Spleen (tissue), 11 donors: ENCODE results near the gene SLC35F3. TPM values are rescaled to one million over a fixed set of nuclear protein-coding genes. Genes with fewer than 3 reads are reported as not detected.

Source experiments
- DNase-seq: peaks from one replicate; pipeline ENCODE4 v3.0.0-alpha.2; 2020
- H3K27ac ChIP-seq, 8 donors: fragments of 200-600 bp; sonication (generic) in 7 of 8; 1 replicate in 4 of 8; 2 replicates in 4 of 8; pipeline versions ENCODE4 v1.5.0 to v1.8.0; 2016 to 2021; ENCODE audit warnings: inconsistent platforms in 4 of 8, mild to moderate bottlenecking in 4 of 8, moderate library complexity in 1 of 8
- H3K27me3 ChIP-seq, 7 donors: fragments of 200-600 bp; sonication (generic) in 6 of 7; replicated peaks in 1 of 7; 1 replicate in 4 of 7; 2 replicates in 3 of 7; pipeline versions ENCODE4 v1.5.0 to v1.8.0; 2016 to 2021; ENCODE audit warnings: inconsistent platforms in 3 of 7, mild to moderate bottlenecking in 1 of 7
- H3K36me3 ChIP-seq, 6 donors: fragments of 200-600 bp; sonication (generic) in 5 of 6; 1 replicate in 4 of 6; 2 replicates in 2 of 6; pipeline versions ENCODE4 v1.5.0 to v1.8.0; 2016 to 2021; ENCODE audit warnings: inconsistent platforms in 2 of 6
- H3K4me1 ChIP-seq, 6 donors: fragments of 200-600 bp; sonication (generic) in 5 of 6; 1 replicate in 3 of 6; 2 replicates in 3 of 6; pipeline versions ENCODE4 v1.5.0 to v1.8.0; 2016 to 2021; ENCODE audit warnings: inconsistent platforms in 3 of 6
- H3K4me3 ChIP-seq, 8 donors: fragments of 200-600 bp; sonication (generic) in 7 of 8; 1 replicate in 4 of 8; 2 replicates in 4 of 8; pipeline versions ENCODE4 v1.5.0 to v1.8.0; 2016 to 2021; ENCODE audit warnings: inconsistent platforms in 4 of 8, mild to moderate bottlenecking in 4 of 8, moderate library complexity in 2 of 8
- H3K9me3 ChIP-seq, 8 donors: fragments of 200-600 bp; sonication (generic) in 7 of 8; 1 replicate in 4 of 8; 2 replicates in 4 of 8; pipeline versions ENCODE4 v1.5.0 to v1.8.0; 2016 to 2021; ENCODE audit warnings: inconsistent platforms in 4 of 8
- POLR2A ChIP-seq, 3 donors: fragments of 450-650 bp; IDR thresholded peaks; one replicate each; pipeline ENCODE4 v1.5.1; 2017; ENCODE audit warnings: antibody characterized with exemption in 3 of 3, mild to moderate bottlenecking in 1 of 3
- POLR2AphosphoS5 ChIP-seq, 3 donors: sonication (generic); formaldehyde crosslinking; IDR thresholded peaks; one replicate each; pipeline ENCODE4 v1.5.1; 2017; ENCODE audit warnings: antibody characterized with exemption in 3 of 3
- WGBS, 5 donors: extraction: QIAGEN DNeasy Blood & Tissue Kit in 3 of 5; methylation state at CpG; one replicate each; pipeline versions ENCODE4 v1.1.5 to v1.1.7; 2013 to 2018; 5-methylcytosine and 5-hydroxymethylcytosine counted together
- intact Hi-C: fragments of 100-400 bp; cut with DNase I; formaldehyde crosslinking; loops from one replicate; pipeline ENCODE4 v1.15.0; 2023; ENCODE audit warnings: low total_unique reads
- polyA plus RNA-seq, 3 donors: library from polyadenylated mRNA; stranded (reverse); fragments of 200-250 nt; gene quantifications; one replicate each; pipeline ENCODE4 v1.2.1, GENCODE V29; 2013
- total RNA-seq, 7 donors: library from RNA; depleted of rRNA in 3 of 7; stranded (reverse); fragments of >200 nt in 3 of 7; fragmentation: NEBNext Ultra II Directional in 4 of 7; extraction: Animal tissue kit (Norgen Biotek cat#: 25700) in 4 of 7; gene quantifications; one replicate each; pipeline versions ENCODE4 v1.1.0 to v1.2.1, GENCODE V29; 2016 to 2021
- TF ChIP-seq, protein P1 (sequence below), 11 experiments: fragments of 200-600 bp in 7 of 11; fragments of 450-650 bp in 4 of 11; sonication (generic) in 4 of 11; IDR thresholded peaks in 8 of 11; conservative IDR thresholded peaks in 3 of 11; 1 replicate in 7 of 11; 2 replicates in 4 of 11; pipeline versions ENCODE4 v1.4.0 to v1.8.0; 2016 to 2021; ENCODE audit warnings: antibody characterized with exemption in 11 of 11, inconsistent platforms in 4 of 11, mild to moderate bottlenecking in 1 of 11
- donor health status: healthy with polysubstance abuse.
- donor health status: DM: no; HTN: no; CAD: no; lungs with moderate emphysema.
- donor health status: DM: no; HTN: no; CAD: no.
- donor health status: Bipolar disorder and iron deficiency.
- donor health status: healthy.
- donor health status: DM: no; HTN: no; CAD: no.
- donor health status: DM: yes; HTN: yes; CAD: no.

The SLC35F3 gene
- total and polyA plus RNA-seq, 10 donors: 0.03 to 0.44 (median 0.11) TPM; not detected in 5

DNA sequence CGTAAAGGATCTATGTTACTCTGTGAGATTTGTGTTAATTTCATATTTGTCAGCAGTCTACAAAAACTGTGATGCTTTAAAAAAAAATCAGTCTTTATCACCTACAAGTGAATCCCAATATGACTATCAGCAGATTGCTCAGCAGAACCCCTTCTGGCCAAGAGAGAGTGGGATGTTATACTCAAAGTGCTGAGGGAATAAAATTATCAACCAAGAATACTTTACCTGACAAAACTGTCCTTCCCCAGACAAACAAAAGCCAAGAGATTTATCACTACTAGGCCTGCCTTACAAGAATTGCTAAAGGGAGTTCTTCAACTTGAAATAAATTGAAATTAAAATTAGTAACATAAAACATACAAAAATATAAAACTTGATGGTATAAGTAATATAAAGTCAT lies 105.2 kb downstream of the SLC35F3 start:
- Histone ChIP-seq H3K27ac (no peak overlapping the region), H3K9me3 (peaks cover 0 to 15% (median 6%) of the 10 kb centered on the region in 8 donors), H3K36me3 (no peaks in the 10 kb centered on the region), H3K4me1 (no peaks in the 10 kb centered on the region), H3K27me3 (peaks cover 0 to 31% (median 0%) of the 10 kb centered on the region in 7 donors), H3K4me3 (no peak overlapping the region)
- no peak for TF ChIP-seq POLR2AphosphoS5 (IDR thresholded peaks at IDR 0.05)
- TF ChIP-seq, protein P1, sequence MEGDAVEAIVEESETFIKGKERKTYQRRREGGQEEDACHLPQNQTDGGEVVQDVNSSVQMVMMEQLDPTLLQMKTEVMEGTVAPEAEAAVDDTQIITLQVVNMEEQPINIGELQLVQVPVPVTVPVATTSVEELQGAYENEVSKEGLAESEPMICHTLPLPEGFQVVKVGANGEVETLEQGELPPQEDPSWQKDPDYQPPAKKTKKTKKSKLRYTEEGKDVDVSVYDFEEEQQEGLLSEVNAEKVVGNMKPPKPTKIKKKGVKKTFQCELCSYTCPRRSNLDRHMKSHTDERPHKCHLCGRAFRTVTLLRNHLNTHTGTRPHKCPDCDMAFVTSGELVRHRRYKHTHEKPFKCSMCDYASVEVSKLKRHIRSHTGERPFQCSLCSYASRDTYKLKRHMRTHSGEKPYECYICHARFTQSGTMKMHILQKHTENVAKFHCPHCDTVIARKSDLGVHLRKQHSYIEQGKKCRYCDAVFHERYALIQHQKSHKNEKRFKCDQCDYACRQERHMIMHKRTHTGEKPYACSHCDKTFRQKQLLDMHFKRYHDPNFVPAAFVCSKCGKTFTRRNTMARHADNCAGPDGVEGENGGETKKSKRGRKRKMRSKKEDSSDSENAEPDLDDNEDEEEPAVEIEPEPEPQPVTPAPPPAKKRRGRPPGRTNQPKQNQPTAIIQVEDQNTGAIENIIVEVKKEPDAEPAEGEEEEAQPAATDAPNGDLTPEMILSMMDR (IDR thresholded peaks at IDR 0.05 in 8 of 11, conservative IDR thresholded peaks at IDR 0.05 in 3 of 11): no peak
- no peak for TF ChIP-seq POLR2A (IDR thresholded peaks at IDR 0.05)
- intact Hi-C loops: no loop called here
- no peak for DNase-seq
- 76 to 87% (median 80%) methylated on average over 1 of the region's 1 CpG for WGBS, 5 donors

DNA sequence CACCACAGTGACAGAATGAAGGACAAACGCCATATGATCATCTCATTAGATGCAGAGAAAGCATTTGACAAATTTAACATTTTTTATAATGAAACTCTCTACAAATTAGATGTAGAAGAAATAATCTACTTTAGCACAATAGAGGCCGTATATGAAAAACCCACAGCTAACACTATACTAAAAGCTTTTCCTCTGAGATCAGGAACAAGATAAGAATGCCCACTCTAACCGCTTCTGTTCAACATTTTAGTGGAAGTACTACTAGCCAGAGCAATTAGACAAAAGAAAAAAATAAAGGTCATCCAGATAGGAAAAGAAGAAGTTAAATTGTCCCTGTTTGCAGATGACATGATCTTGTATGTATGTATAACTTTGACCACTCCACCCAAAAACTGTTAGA lies 109.7 kb downstream of the SLC35F3 start:
- intact Hi-C loops: no loop called here
- H3K4me3 ChIP-seq: no peak overlapping the region
- H3K36me3 ChIP-seq: no peaks in the 10 kb centered on the region
- no peak for DNase-seq
- peaks cover 0 to 13% (median 0%) of the 10 kb centered on the region in 7 donors for H3K27me3 ChIP-seq
- no peak for TF ChIP-seq POLR2AphosphoS5 (IDR thresholded peaks at IDR 0.05)
- TF ChIP-seq POLR2A (IDR thresholded peaks at IDR 0.05): no peak
- TF ChIP-seq, protein P1 (IDR thresholded peaks at IDR 0.05 in 8 of 11, conservative IDR thresholded peaks at IDR 0.05 in 3 of 11): no peak
- H3K27ac ChIP-seq: no peak overlapping the region
- no peaks in the 10 kb centered on the region for H3K4me1 ChIP-seq
- WGBS, 5 donors: 33 to 54% (median 40%) methylated on average over 3 of the region's 3 CpGs
- H3K9me3 ChIP-seq: peaks cover 0 to 12% (median 6%) of the 10 kb centered on the region in 8 donors

DNA sequence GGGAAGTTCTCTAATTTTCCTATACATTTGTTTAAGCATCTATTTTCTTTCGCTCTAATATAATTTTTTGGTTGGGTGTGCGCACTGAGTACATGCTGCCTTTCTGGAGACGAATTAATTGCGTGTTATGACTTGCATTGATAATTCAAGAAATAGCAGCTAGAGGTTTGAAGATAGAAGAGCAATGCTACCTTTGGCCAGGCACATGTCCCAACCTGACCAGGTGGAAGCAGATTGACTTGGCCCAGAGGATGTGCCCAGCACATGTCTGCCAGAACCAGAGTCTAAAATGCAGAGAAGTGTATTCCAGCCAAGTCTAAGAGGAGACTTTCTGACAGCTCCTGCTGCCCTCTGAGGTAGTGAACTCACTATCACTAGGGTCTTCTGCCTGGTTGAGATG lies 114.3 kb downstream of the SLC35F3 start:
- WGBS, 5 donors: 89 to 96% (median 94%) methylated on average over 4 of the region's 4 CpGs
- intact Hi-C loops: no loop called here
- peaks cover 0 to 7% (median 0%) of the 10 kb centered on the region in 7 donors for H3K27me3 ChIP-seq
- no peaks in the 10 kb centered on the region for H3K36me3 ChIP-seq
- no peak for DNase-seq
- no peaks in the 10 kb centered on the region for H3K9me3 ChIP-seq
- no peak overlapping the region for H3K4me3 ChIP-seq
- no peak overlapping the region for H3K27ac ChIP-seq
- H3K4me1 ChIP-seq: no peaks in the 10 kb centered on the region
- TF ChIP-seq, protein P1 (IDR thresholded peaks at IDR 0.05 in 8 of 11, conservative IDR thresholded peaks at IDR 0.05 in 3 of 11): no peak
- TF ChIP-seq POLR2A (IDR thresholded peaks at IDR 0.05) (no peak), POLR2AphosphoS5 (IDR thresholded peaks at IDR 0.05) (no peak)

DNA sequence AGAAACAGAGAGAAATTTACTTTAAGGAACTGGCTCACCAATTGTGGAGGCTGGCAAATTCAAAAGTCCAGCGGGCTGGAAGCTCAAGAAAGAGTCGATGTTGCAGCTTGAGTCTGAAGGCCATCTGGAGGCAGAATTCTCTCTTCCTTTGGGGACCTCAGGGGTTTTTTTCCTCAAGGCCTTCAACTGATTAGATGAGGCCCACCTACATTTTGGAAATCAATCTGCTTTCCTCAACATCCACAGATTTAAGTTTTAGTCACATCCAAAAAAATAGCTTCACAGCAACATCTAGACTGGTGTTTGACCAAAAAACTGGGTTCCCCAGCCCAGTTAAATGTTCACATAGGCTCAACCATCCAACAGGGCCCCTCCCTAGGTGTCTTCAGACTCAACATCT lies 114.9 kb downstream of the SLC35F3 start:
- 91 to 97% (median 95%) methylated on average over 2 of the region's 2 CpGs for WGBS, 5 donors
- peaks cover 0 to 7% (median 0%) of the 10 kb centered on the region in 7 donors for H3K27me3 ChIP-seq
- H3K27ac ChIP-seq: no peak overlapping the region
- no peaks in the 10 kb centered on the region for H3K9me3 ChIP-seq
- DNase-seq: no peak
- TF ChIP-seq POLR2AphosphoS5 (IDR thresholded peaks at IDR 0.05) (no peak), POLR2A (IDR thresholded peaks at IDR 0.05) (no peak)
- TF ChIP-seq, protein P1 (IDR thresholded peaks at IDR 0.05 in 8 of 11, conservative IDR thresholded peaks at IDR 0.05 in 3 of 11): no peak
- intact Hi-C loops: no loop called here
- no peak overlapping the region for H3K4me3 ChIP-seq
- H3K36me3 ChIP-seq: no peaks in the 10 kb centered on the region
- H3K4me1 ChIP-seq: no peaks in the 10 kb centered on the region
